Suprapubic skin (tissue), 4 donors: ENCODE measurements around the gene GARIN5A. TPM values are rescaled to one million over a fixed set of nuclear protein-coding genes. Genes with fewer than 3 reads are reported as not detected.

Experiments used
- DNase-seq, 2 donors: peaks; one replicate each; pipeline ENCODE4 v3.0.0-alpha.2; 2019; ENCODE audit warnings: low spot score in 2 of 2
- H3K27ac ChIP-seq: fragments of 200-600 bp; sonication (generic); one replicate; pipeline ENCODE4 v1.5.1; 2019
- H3K27me3 ChIP-seq: fragments of 200-600 bp; sonication (generic); one replicate; pipeline ENCODE4 v1.5.1; 2019
- H3K36me3 ChIP-seq: fragments of 200-600 bp; sonication (generic); one replicate; pipeline ENCODE4 v1.5.1; 2019
- H3K4me1 ChIP-seq: fragments of 200-600 bp; sonication (generic); one replicate; pipeline ENCODE4 v1.5.1; 2019
- H3K4me3 ChIP-seq: fragments of 200-600 bp; sonication (generic); one replicate; pipeline ENCODE4 v1.5.1; 2019; ENCODE audit warnings: mild to moderate bottlenecking
- H3K9me3 ChIP-seq: fragments of 200-600 bp; sonication (generic); one replicate; pipeline ENCODE4 v1.5.1; 2019
- CTCF ChIP-seq, 2 donors: fragments of 200-600 bp in 1 of 2; fragments of 450-650 bp in 1 of 2; sonication (generic) in 1 of 2; IDR thresholded peaks; one replicate each; pipeline ENCODE4 v1.5.1; 2016 to 2019; ENCODE audit warnings: antibody characterized with exemption in 2 of 2, mild to moderate bottlenecking in 1 of 2, moderate library complexity in 1 of 2
- EP300 ChIP-seq: sonication (generic); formaldehyde crosslinking; IDR thresholded peaks from one replicate; pipeline ENCODE4 v1.6.1; 2017; ENCODE audit warnings: antibody characterized with exemption
- POLR2A ChIP-seq, 2 donors: fragments of 450-650 bp; IDR thresholded peaks; one replicate each; pipeline ENCODE4 v1.6.1; 2017; ENCODE audit warnings: antibody characterized with exemption in 2 of 2, mild to moderate bottlenecking in 2 of 2, moderate library complexity in 2 of 2
- POLR2AphosphoS5 ChIP-seq, 3 donors: sonication (generic); formaldehyde crosslinking; IDR thresholded peaks; one replicate each; pipeline ENCODE4 v1.6.1; 2017; ENCODE audit warnings: antibody characterized with exemption in 3 of 3
- WGBS: methylation state at CpG from one replicate; pipeline ENCODE4 v1.1.5; 2018; 5-methylcytosine and 5-hydroxymethylcytosine counted together
- total RNA-seq, 4 donors: library from RNA; depleted of rRNA; stranded (reverse); fragments of >200 nt; gene quantifications; one replicate each; pipeline ENCODE4 v1.1.0, GENCODE V29; 2016

The GARIN5A gene
- total RNA-seq, 4 donors from 2014 or later: 3.9 to 5.0 (median 4.2) TPM; not detected in 1

DNA sequence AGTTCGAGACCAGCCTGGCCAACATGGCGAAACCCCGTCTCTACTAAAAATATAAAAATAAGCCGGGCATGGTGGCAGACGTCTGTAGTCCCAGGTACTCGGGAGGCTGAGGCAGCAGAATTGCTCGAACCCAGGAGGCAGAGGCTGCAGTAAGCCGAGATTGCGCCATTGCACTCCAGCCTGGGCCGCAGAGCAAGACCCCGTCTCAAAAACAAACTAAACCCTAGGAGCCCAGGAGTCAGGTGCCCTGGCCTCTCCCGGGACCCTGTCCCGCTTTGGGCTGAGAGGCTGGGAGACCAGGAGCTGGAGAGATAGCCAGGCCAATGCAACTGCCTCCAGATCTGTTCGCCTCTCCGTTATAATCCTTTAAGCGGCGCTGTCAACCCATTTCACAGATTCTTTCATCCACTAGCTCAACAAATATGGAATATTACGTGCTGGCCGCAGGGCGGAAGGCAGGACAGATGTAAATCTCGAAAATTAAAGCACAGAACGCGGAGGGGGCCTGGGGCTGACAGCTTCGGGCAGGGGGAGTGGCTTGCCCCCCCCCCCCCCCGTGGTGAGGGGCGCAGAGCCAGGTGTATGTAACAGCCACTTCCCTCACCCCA lies 49.2 kb downstream of the GARIN5A start:
- Histone ChIP-seq H3K4me3 (peak overlapping the region; percentile 39), H3K9me3 (no peaks in the 10 kb centered on the region), H3K27ac (no peak overlapping the region), H3K36me3 (no peaks in the 10 kb centered on the region), H3K27me3 (peaks cover 13% of the 10 kb centered on the region), H3K4me1 (peaks cover 26% of the 10 kb centered on the region)
- DNase-seq: no peak
- WGBS: 88% methylated on average over 19 of the region's 26 CpGs
- TF ChIP-seq POLR2A (IDR thresholded peaks at IDR 0.05): no peak
- TF ChIP-seq POLR2AphosphoS5 (IDR thresholded peaks at IDR 0.05): no peak
- no peak for TF ChIP-seq EP300
- no peak for TF ChIP-seq CTCF (IDR thresholded peaks at IDR 0.05)

DNA sequence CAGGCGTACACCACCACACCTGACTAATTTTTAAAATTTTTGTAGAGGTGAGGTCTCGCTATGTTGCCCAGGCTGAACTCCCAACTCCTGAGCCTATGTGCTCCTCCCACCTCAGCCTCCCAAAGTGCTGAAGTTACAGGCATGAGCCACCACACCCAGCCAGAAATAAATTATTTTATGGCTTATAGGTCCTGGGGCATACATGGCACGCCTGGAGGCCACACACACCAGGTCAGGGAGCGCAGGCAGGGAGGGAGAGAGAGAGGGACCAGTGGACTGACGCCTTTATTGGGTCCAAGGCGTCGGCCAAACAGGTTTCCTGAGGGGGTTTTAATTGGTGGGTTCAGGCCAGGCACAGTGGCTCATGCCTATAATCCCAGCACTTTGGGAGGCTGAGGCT lies 51.1 kb downstream of the GARIN5A start:
- 81% methylated on average over 7 of the region's 7 CpGs for WGBS
- peaks cover 9% of the 10 kb centered on the region for H3K4me1 ChIP-seq
- DNase-seq: no peak
- no peak overlapping the region for H3K4me3 ChIP-seq
- TF ChIP-seq CTCF (IDR thresholded peaks at IDR 0.05) (no peak), POLR2AphosphoS5 (IDR thresholded peaks at IDR 0.05) (no peak)
- no peaks in the 10 kb centered on the region for H3K9me3 ChIP-seq
- H3K27me3 ChIP-seq: peaks cover 22% of the 10 kb centered on the region
- H3K27ac ChIP-seq: no peak overlapping the region
- no peaks in the 10 kb centered on the region for H3K36me3 ChIP-seq

- Histone ChIP-seq H3K27me3 (peaks cover 41% of the 10 kb centered on the region), H3K9me3 (no peaks in the 10 kb centered on the region), H3K36me3 (no peaks in the 10 kb centered on the region), H3K4me1 (peaks cover 16% of the 10 kb centered on the region), H3K4me3 (no peak overlapping the region), H3K27ac (no peak overlapping the region)
- TF ChIP-seq POLR2AphosphoS5 (IDR thresholded peaks at IDR 0.05): no peak
- no peak for TF ChIP-seq EP300
- no peak for TF ChIP-seq CTCF (IDR thresholded peaks at IDR 0.05)
- TF ChIP-seq POLR2A (IDR thresholded peaks at IDR 0.05): no peak
- WGBS: 80% methylated on average over 19 of the region's 22 CpGs
- no peak for DNase-seq
Measured at GRCh38 chr19:50423279-50424113, 53.2 kb downstream of the GARIN5A start.

DNA sequence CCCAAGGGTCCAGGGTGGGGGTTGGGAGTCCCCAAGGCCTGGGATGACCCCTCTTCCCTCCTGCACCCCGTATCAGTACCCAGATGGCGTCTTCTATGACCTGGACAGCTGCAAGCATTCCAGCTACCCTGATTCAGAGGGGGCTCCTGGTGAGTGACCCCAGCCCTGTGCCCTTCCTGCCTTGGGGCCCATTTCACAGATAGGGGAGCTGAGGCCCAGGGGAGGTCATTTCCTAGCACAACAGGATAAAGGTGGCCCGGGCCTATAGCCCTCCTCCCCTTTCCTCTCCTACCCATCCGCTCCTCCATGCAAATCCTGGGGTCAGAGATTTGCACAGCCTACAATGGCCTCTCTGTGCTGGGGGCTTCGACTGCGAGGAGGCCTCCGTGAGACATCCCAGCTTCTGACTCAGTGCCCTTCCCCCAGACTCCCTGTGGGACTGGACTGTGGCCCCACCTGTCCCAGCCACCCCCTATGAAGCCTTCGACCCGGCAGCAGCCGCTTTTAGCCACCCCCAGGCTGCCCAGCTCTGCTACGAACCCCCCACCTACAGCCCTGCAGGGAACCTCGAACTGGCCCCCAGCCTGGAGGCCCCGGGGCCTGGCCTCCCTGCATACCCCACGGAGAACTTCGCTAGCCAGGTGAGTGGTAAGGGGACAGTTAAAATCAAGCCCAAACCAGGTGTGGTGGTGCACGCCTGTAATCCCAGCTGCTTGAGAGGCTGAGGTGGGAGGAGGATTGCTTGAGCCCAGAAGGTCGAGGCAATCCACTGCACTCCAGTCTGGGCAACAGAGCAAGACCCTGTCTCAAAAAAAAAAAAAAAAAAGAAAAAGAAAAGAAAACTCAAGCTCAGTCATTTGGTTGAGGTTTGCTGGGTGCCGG lies 54.0 kb downstream of the GARIN5A start:
- WGBS: 87% methylated on average over 15 of the region's 18 CpGs
- Histone ChIP-seq H3K4me3 (no peak overlapping the region), H3K27ac (no peak overlapping the region), H3K36me3 (no peaks in the 10 kb centered on the region), H3K9me3 (no peaks in the 10 kb centered on the region), H3K27me3 (peaks cover 49% of the 10 kb centered on the region), H3K4me1 (peaks cover 12% of the 10 kb centered on the region)
- TF ChIP-seq EP300 (no peak), POLR2AphosphoS5 (IDR thresholded peaks at IDR 0.05) (no peak), CTCF (IDR thresholded peaks at IDR 0.05) (no peak), POLR2A (IDR thresholded peaks at IDR 0.05) (no peak)
- DNase-seq: no peak
